ENCODE measurements around the gene MINDY2. TPM values are rescaled to one million over a fixed set of nuclear protein-coding genes. Genes with fewer than 3 reads are reported as not detected.

Gene MINDY2
- 23.7 and 30.7 TPM in 2 replicates for total RNA-seq
- 40.2 and 58.4 TPM in 2 replicates for polyA plus RNA-seq

- peak; percentile 26 for TF ChIP-seq CTCF (IDR thresholded peaks at IDR 0.05; ENCODE audit: low read depth, low read length)
- peaks cover 22% of the 10 kb centered on the region for H3K4me1 ChIP-seq (ENCODE audit: low read depth)
- DNase-seq (ENCODE audit: low read depth in 1 of 2, low spot score in 1 of 2) = peak; percentile 100
- peak within 1 kb of the TSS; percentile 93 for H3K27ac ChIP-seq
- no peaks in the 10 kb centered on the region for H3K36me3 ChIP-seq
- H3K9me3 ChIP-seq (ENCODE audit: low read depth) = no peaks in the 10 kb centered on the region
- peak within 1 kb of the TSS; percentile 80 for H3K4me3 ChIP-seq
- H3K27me3 ChIP-seq = no peaks in the 10 kb centered on the region
Observed at GRCh38 chr15:58770857-58771620, at the start of gene MINDY2. Gene MINDY2, plus strand, starts transcription at chr15:58771302. Its CDS starts 94 bp downstream, at chr15:58771396.

DNA sequence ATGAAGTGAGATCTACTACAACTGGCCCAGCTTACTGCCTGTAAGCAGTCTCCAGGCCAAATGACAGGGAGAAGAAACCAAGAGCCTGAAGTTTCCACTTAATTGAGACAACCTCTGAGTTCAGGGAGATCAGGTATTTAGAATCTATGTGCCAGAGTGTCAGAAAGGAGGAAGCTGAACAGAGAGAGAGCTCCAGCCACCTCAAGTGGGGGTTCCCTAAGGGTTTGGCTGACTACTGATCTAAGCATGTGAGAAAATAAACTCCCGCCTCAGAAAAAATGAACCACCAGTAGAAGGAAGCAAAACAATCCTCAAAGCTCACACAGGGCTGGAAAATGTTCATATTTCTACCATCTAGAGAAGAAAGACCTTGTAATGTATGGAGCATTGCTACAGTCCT is 46.6 kb upstream of the MINDY2 start:
- Histone ChIP-seq H3K27me3 (no peaks in the 10 kb centered on the region), H3K9me3 (ENCODE audit: low read depth) (no peaks in the 10 kb centered on the region), H3K4me3 (no peak overlapping the region), H3K27ac (peak overlapping the region; percentile 73), H3K4me1 (ENCODE audit: low read depth) (peaks cover 18% of the 10 kb centered on the region), H3K36me3 (no peaks in the 10 kb centered on the region)
- no peak for TF ChIP-seq CTCF (IDR thresholded peaks at IDR 0.05; ENCODE audit: low read depth, low read length)
- DNase-seq (ENCODE audit: low read depth in 1 of 2, low spot score in 1 of 2) = peak; percentile 17 to 61

- no peak for DNase-seq (ENCODE audit: low read depth in 1 of 2, low spot score in 1 of 2)
- no peaks in the 10 kb centered on the region for H3K27me3 ChIP-seq
- H3K4me3 ChIP-seq = no peak overlapping the region
- H3K4me1 ChIP-seq (ENCODE audit: low read depth) = peaks cover 18% of the 10 kb centered on the region
- no peaks in the 10 kb centered on the region for H3K9me3 ChIP-seq (ENCODE audit: low read depth)
- no peaks in the 10 kb centered on the region for H3K36me3 ChIP-seq
- TF ChIP-seq CTCF (IDR thresholded peaks at IDR 0.05; ENCODE audit: low read depth, low read length) = no peak
- no peak overlapping the region for H3K27ac ChIP-seq
Observed at GRCh38 chr15:58726867-58727266, 44.2 kb upstream of the MINDY2 start.

GRCh38 chr15:58731756-58732535 is 39.2 kb upstream of the MINDY2 start:
- H3K36me3 ChIP-seq = no peaks in the 10 kb centered on the region
- H3K4me3 ChIP-seq = no peak overlapping the region
- peak; percentile 51 to 66 for DNase-seq (ENCODE audit: low read depth in 1 of 2, low spot score in 1 of 2)
- no peaks in the 10 kb centered on the region for H3K9me3 ChIP-seq (ENCODE audit: low read depth)
- TF ChIP-seq CTCF (IDR thresholded peaks at IDR 0.05; ENCODE audit: low read depth, low read length) = no peak
- H3K27me3 ChIP-seq = no peaks in the 10 kb centered on the region
- peaks cover 2% of the 10 kb centered on the region for H3K4me1 ChIP-seq (ENCODE audit: low read depth)
- peak overlapping the region; percentile 88 for H3K27ac ChIP-seq

GRCh38 chr15:58732625-58733363 is 38.3 kb upstream of the MINDY2 start:
- H3K27ac ChIP-seq = peak overlapping the region; percentile 88

More at GRCh38 chr15:58732625-58733363, 38.3 kb upstream of the MINDY2 start:
- DNase-seq (ENCODE audit: low read depth in 1 of 2, low spot score in 1 of 2) = no peak
- TF ChIP-seq CTCF (IDR thresholded peaks at IDR 0.05; ENCODE audit: low read depth, low read length) = no peak
- Histone ChIP-seq H3K27me3 (no peaks in the 10 kb centered on the region), H3K9me3 (ENCODE audit: low read depth) (no peaks in the 10 kb centered on the region), H3K4me3 (no peak overlapping the region), H3K36me3 (no peaks in the 10 kb centered on the region), H3K4me1 (ENCODE audit: low read depth) (peaks cover 11% of the 10 kb centered on the region)
